NB4 (cell line): Measurements from ENCODE around the gene SET.

Experiments used
- DNase-seq: peaks from one replicate; pipeline ENCODE4 v3.0.0; 2010; ENCODE audit warnings: low read depth
- H3K4me3 ChIP-seq: one replicate; pipeline ENCODE4 v1.5.1; 2011; ENCODE audit warnings: mild to moderate bottlenecking, low read depth, low read length, moderate library complexity
- CTCF ChIP-seq: IDR thresholded peaks from one replicate; pipeline ENCODE4 v1.5.1; 2012; ENCODE audit warnings: low read depth, low read length
- MAX ChIP-seq: IDR thresholded peaks from 2 replicates; pipeline ENCODE4 v1.6.1; 2011; ENCODE audit warnings: low read depth, low read length
- MYC ChIP-seq: IDR thresholded peaks from 2 replicates; pipeline ENCODE4 v1.6.1; 2011; ENCODE audit warnings: low read depth, low read length
- POLR2A ChIP-seq: IDR thresholded peaks from 2 replicates; pipeline ENCODE4 v1.6.1; 2011; ENCODE audit warnings: mild to moderate bottlenecking; ENCODE audit not compliant: insufficient read length; ENCODE audit errors: extremely low read depth

SET gene

GRCh38 chr9:128720841-128721486, 31.9 kb downstream of the SET start:
- TF ChIP-seq CTCF = no peak
- TF ChIP-seq MYC = no peak
- no peak for TF ChIP-seq POLR2A
- TF ChIP-seq MAX = no peak
- no peak overlapping the region for H3K4me3 ChIP-seq
- DNase-seq = no peak

GRCh38 chr9:128721487-128722010, 32.5 kb downstream of the SET start:
- no peak overlapping the region for H3K4me3 ChIP-seq
- no peak for TF ChIP-seq POLR2A
- TF ChIP-seq MAX = no peak
- no peak for TF ChIP-seq MYC
- no peak for TF ChIP-seq CTCF
- DNase-seq = no peak

GRCh38 chr9:128722380-128723351, 33.6 kb downstream of the SET start:
- no peak for TF ChIP-seq MAX
- TF ChIP-seq CTCF = no peak
- TF ChIP-seq POLR2A = no peak
- no peak for TF ChIP-seq MYC
- H3K4me3 ChIP-seq = peak overlapping the region; percentile 87
- no peak for DNase-seq

- H3K4me3 ChIP-seq = peak overlapping the region; percentile 87
- TF ChIP-seq MAX (no peak), CTCF (no peak), MYC (no peak), POLR2A (no peak)
- DNase-seq = no peak
These were observed 34.4 kb downstream of the SET start for GRCh38 chr9:128723352-128723865.

- TF ChIP-seq POLR2A = peak; percentile 90
- TF ChIP-seq MYC = peak; percentile 45; the same call in 1 of the 2 replicates
- peak; percentile 43 for TF ChIP-seq MAX
- no peak for TF ChIP-seq CTCF
- peak; percentile 99 for DNase-seq
These were observed 35.1 kb downstream of the SET start, which contains the start of gene ZDHHC12 for GRCh38 chr9:128723866-128724743. TSS of gene ZDHHC12 (minus strand) at chr9:128724127. CDS start at chr9:128724093, 34 bp downstream.

More at GRCh38 chr9:128723866-128724743, 35.1 kb downstream of the SET start, which contains the start of gene ZDHHC12:
- peak within 1 kb of the TSS; percentile 87 for H3K4me3 ChIP-seq
